GM21367 (cell line): ENCODE results near the gene AVEN.
A peak's percentile ranks its signal among the peaks of the same experiment; 100 is the strongest.

Source experiments
- ATAC-seq: cut with Tn5 transposase; IDR thresholded peaks from one replicate; pipeline ENCODE4 v1.9.1; 2021; ENCODE audit not compliant: unreplicated experiment

AVEN gene

GRCh38 chr15:33923446-33923845, 115.6 kb downstream of the AVEN start:
- no peak for ATAC-seq

GRCh38 chr15:33915571-33916407, 123.2 kb downstream of the AVEN start:
- no peak for ATAC-seq

GRCh38 chr15:33913459-33913858, 125.5 kb downstream of the AVEN start:
- no peak for ATAC-seq

GRCh38 chr15:33912326-33912725, 126.7 kb downstream of the AVEN start:
- ATAC-seq, result no peak

GRCh38 chr15:33910741-33911140, 128.3 kb downstream of the AVEN start:
- ATAC-seq, result no peak

GRCh38 chr15:33908406-33908805, 130.6 kb downstream of the AVEN start:
- no peak for ATAC-seq

- no peak for ATAC-seq
These were observed 131.7 kb downstream of the AVEN start for GRCh38 chr15:33907326-33907725.

- no peak for ATAC-seq
These were observed 135.3 kb downstream of the AVEN start for GRCh38 chr15:33903661-33904060.

- ATAC-seq, result no peak
These were observed 137.0 kb downstream of the AVEN start for GRCh38 chr15:33902043-33902442.

GRCh38 chr15:33894193-33894592, 144.8 kb downstream of the AVEN start:
- peak; percentile 71 for ATAC-seq

GRCh38 chr15:33888176-33888575, 150.8 kb downstream of the AVEN start:
- ATAC-seq, result no peak

GRCh38 chr15:33882921-33883320, 156.1 kb downstream of the AVEN start:
- no peak for ATAC-seq

GRCh38 chr15:33874156-33874555, 164.8 kb downstream of the AVEN start:
- no peak for ATAC-seq

GRCh38 chr15:33872416-33873106, 166.4 kb downstream of the AVEN start:
- ATAC-seq, result no peak

- no peak for ATAC-seq
These were observed 167.0 kb downstream of the AVEN start for GRCh38 chr15:33871980-33872379.

- ATAC-seq, result no peak
These were observed 172.8 kb downstream of the AVEN start for GRCh38 chr15:33866101-33866737.

- ATAC-seq, result no peak
These were observed 173.6 kb downstream of the AVEN start for GRCh38 chr15:33865416-33865815.

GRCh38 chr15:33864360-33865075, 174.5 kb downstream of the AVEN start:
- ATAC-seq, result no peak

GRCh38 chr15:33860754-33861153, 178.2 kb downstream of the AVEN start:
- no peak for ATAC-seq

- ATAC-seq, result no peak
These were observed 178.9 kb downstream of the AVEN start for GRCh38 chr15:33859992-33860545.

- ATAC-seq, result no peak
These were observed 180.2 kb downstream of the AVEN start for GRCh38 chr15:33858836-33859235.
